Lower leg skin (tissue), 4 donors: ENCODE results near the gene PRKCH. TPM values are rescaled to one million over a fixed set of nuclear protein-coding genes. Genes with fewer than 3 reads are reported as not detected.

Experiments used
- DNase-seq, 2 donors: peaks; one replicate each; pipeline ENCODE4 v3.0.0-alpha.2; 2019; ENCODE audit warnings: low spot score in 2 of 2
- H3K4me3 ChIP-seq: fragments of 200-600 bp; sonication (generic); 2 replicates; pipeline ENCODE4 v1.5.1; 2017; ENCODE audit warnings: mild to moderate bottlenecking, low read depth; ENCODE audit not compliant: poor library complexity, severe bottlenecking
- POLR2A ChIP-seq, 2 donors: fragments of 450-650 bp; IDR thresholded peaks; one replicate each; pipeline ENCODE4 v1.6.1; 2016 to 2017; ENCODE audit warnings: antibody characterized with exemption in 2 of 2, mild to moderate bottlenecking in 1 of 2, moderate library complexity in 1 of 2
- WGBS, 2 donors: methylation state at CpG; one replicate each; pipeline ENCODE4 v1.1.5; 2018; 5-methylcytosine and 5-hydroxymethylcytosine counted together
- intact Hi-C: fragments of 100-400 bp; cut with DNase I; formaldehyde crosslinking; loops from one replicate; pipeline ENCODE4 v1.15.0; 2023; ENCODE audit warnings: low total_unique reads
- total RNA-seq, 4 donors: library from RNA; depleted of rRNA; stranded (reverse); fragments of >200 nt; gene quantifications; one replicate each; pipeline ENCODE4 v1.1.0, GENCODE V29; 2016
- TF ChIP-seq, protein P1 (sequence below), 3 donors: fragments of 450-650 bp; IDR thresholded peaks; one replicate each; pipeline ENCODE4 v1.5.1; 2016; ENCODE audit warnings: antibody characterized with exemption in 3 of 3, mild to moderate bottlenecking in 3 of 3, moderate library complexity in 2 of 3

Gene PRKCH
- total RNA-seq, 4 donors from 2014 or later, result 57.3 to 103 (median 66.7) TPM

DNA sequence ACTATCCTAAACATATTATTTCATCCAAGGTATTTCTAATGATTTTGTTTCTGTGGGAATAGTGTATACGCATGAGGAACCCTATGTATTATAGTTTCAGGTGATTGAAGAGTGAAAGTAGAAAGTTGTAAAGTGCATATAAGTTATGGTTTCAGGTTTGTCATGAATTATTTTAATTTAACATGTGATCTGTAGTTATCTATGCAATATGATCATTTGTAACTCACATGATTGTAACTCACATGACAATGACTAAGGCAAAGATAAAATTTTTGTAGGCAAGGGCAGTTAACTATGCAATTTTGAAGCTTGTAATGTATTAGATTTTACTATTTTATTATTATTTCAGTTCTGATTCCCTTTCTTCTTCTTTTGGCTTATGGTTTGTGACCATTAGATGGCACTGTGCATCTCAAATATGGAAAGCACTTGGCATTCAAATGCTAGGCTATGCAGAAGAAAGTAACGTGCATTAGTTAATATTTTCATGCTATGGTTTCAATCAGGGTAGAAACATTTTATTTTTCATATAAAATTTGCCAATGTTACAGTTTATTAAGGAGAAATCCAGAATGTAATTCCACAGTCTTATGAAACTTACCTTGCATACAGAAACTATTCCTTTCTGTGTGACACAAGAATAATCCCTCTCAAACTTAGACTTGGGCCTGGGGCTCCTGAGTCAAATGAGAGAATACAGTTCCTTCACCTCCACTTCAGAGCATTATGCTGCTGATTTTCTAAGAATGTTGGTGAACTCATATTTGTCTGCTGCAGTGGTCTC lies 24.5 kb upstream of the PRKCH start:
- intact Hi-C loops, result loop anchor here (10.0 kb wide), 1 partner anchor 158 kb away; no protein-coding TSS in a partner anchor

DNA sequence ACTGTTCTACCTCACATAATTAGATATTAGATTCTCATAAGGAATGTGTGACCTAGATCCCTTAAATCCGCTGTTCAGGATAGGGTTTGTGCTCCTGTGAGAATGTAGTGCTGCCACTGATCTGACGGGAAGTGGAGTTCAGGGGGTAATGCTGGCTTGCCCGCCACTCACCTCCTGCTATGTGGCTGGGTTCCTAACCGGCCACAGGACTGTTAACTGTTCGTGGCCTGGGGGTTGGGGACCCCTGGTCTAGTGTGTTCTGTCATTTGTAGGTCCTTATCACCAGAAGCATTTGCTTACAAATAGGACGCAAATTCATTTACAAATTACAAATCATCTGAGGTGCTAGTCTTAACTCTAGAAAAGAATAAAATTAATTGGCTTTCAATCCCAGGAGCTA lies 23.8 kb upstream of the PRKCH start:
- intact Hi-C loops, result loop anchor here (10.0 kb wide), 1 partner anchor 157 kb away; no protein-coding TSS in a partner anchor
- 82 to 87% methylated on average over 6 of the region's 6 CpGs for WGBS, 2 donors
- DNase-seq, result no peak
- no peak overlapping the region for H3K4me3 ChIP-seq
- no peak for TF ChIP-seq POLR2A (IDR thresholded peaks at IDR 0.05)
- TF ChIP-seq, protein P1, sequence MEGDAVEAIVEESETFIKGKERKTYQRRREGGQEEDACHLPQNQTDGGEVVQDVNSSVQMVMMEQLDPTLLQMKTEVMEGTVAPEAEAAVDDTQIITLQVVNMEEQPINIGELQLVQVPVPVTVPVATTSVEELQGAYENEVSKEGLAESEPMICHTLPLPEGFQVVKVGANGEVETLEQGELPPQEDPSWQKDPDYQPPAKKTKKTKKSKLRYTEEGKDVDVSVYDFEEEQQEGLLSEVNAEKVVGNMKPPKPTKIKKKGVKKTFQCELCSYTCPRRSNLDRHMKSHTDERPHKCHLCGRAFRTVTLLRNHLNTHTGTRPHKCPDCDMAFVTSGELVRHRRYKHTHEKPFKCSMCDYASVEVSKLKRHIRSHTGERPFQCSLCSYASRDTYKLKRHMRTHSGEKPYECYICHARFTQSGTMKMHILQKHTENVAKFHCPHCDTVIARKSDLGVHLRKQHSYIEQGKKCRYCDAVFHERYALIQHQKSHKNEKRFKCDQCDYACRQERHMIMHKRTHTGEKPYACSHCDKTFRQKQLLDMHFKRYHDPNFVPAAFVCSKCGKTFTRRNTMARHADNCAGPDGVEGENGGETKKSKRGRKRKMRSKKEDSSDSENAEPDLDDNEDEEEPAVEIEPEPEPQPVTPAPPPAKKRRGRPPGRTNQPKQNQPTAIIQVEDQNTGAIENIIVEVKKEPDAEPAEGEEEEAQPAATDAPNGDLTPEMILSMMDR (IDR thresholded peaks at IDR 0.05), result no peak

More for the DNA sequence above, 24.5 kb upstream of the PRKCH start:
- TF ChIP-seq, protein P1 (IDR thresholded peaks at IDR 0.05), result no peak
- no peak for TF ChIP-seq POLR2A (IDR thresholded peaks at IDR 0.05)
- no peak overlapping the region for H3K4me3 ChIP-seq
- no peak for DNase-seq
- WGBS, 2 donors, result 30 to 32% methylated on average over 2 of the region's 2 CpGs

- TF ChIP-seq, protein P1 (IDR thresholded peaks at IDR 0.05), result no peak
- TF ChIP-seq POLR2A (IDR thresholded peaks at IDR 0.05), result no peak
- no peak overlapping the region for H3K4me3 ChIP-seq
- 44 to 50% methylated on average over 3 of the region's 3 CpGs for WGBS, 2 donors
- no peak for DNase-seq
- intact Hi-C loops, result loop anchor here (10.0 kb wide), 1 partner anchor 156 kb away; no protein-coding TSS in a partner anchor
Observed at GRCh38 chr14:61298824-61299223, 22.6 kb upstream of the PRKCH start.

- TF ChIP-seq POLR2A (IDR thresholded peaks at IDR 0.05), result no peak
- TF ChIP-seq, protein P1 (IDR thresholded peaks at IDR 0.05), result no peak
- no peak overlapping the region for H3K4me3 ChIP-seq
- no peak for DNase-seq
- WGBS, 2 donors, result 37 to 42% methylated on average over 2 of the region's 2 CpGs
- intact Hi-C loops, result no loop called here
Observed at GRCh38 chr14:61300209-61300608, 21.2 kb upstream of the PRKCH start.

- 91 to 92% methylated on average over 7 of the region's 7 CpGs for WGBS, 2 donors
- intact Hi-C loops, result no loop called here
- H3K4me3 ChIP-seq, result no peak overlapping the region
- no peak for DNase-seq
- TF ChIP-seq, protein P1 (IDR thresholded peaks at IDR 0.05), result no peak
- no peak for TF ChIP-seq POLR2A (IDR thresholded peaks at IDR 0.05)
Observed at GRCh38 chr14:61300754-61301153, 20.6 kb upstream of the PRKCH start.
